GM19193 (cell line): ENCODE measurements around the gene CLDN7.

ENCODE experiments used
- POLR2A ChIP-seq: IDR thresholded peaks from 4 replicates; pipeline ENCODE4 v1.6.1; 2011; ENCODE audit not compliant: insufficient read depth, insufficient read length; ENCODE audit errors: extremely low read depth

CLDN7 gene

GRCh38 chr17:7263801-7264078, 1.5 kb upstream of the CLDN7 start:
- TF ChIP-seq POLR2A = no peak

DNA sequence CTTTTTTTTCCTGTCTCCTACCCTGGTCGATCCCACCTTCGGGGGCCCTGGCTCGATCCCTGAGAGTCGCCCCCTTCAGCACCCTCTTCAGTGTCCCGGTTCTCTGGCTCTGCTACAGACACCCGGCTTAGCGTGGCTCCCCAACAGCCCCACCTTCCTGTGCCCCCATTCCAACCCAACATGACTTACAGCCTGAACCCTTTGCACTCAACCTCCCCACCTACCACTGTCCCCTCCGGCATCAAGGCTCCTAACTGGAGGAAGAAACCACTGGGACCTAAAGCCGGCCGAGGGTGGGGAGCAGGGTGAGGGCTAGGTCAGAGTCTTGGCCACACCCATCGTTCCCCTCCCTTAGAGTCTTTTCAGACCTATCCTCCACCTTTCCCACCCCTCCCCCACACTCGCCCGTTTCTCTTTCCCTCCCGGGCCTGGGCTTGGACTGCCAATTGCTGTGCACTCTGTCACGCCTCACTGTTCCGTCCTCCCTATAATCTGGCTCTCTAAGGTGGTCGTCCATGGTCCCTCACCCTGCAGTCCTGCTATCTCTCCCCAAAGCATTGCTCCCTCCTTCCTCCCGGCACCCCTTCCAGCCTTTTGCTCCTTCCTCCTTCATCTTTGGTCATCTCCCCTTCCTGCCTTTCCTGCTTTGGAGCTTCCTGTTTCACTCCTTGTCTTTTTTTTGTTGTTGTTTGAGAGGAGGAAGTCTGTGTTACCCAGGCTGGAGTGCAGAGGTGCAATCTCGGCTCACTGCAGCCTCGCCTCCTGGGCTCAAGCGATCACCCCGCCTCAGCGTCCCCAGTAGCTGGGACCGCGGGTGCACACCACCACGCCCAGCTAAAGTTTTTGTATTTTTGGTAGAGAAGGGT, 890 bp upstream of the CLDN7 start:
- no peak for TF ChIP-seq POLR2A

GRCh38 chr17:7261379-7262191, 693 bp downstream of the CLDN7 start:
- no peak for TF ChIP-seq POLR2A

- peak; percentile 10 for TF ChIP-seq POLR2A
Measured at GRCh38 chr17:7260651-7261378, 1.5 kb downstream of the CLDN7 start.

GRCh38 chr17:7260151-7260550, 2.1 kb downstream of the CLDN7 start:
- TF ChIP-seq POLR2A = no peak

DNA sequence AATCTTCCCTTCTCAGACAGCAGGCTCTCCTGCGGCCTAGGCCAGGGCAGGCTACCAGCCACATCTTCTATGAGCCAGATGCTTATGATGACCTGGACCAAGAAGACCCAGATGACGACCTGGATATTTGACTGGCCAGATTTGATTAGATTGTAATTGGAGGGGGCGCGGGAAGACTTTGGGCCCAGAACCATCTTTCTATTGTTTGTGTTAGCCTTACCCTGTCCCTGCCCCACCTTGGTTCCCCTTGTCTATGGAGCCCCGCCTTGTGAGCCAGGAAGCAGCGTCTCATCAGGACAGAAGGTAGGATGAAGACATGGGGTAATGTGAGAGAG, 2.8 kb downstream of the CLDN7 start:
- TF ChIP-seq POLR2A = no peak

DNA sequence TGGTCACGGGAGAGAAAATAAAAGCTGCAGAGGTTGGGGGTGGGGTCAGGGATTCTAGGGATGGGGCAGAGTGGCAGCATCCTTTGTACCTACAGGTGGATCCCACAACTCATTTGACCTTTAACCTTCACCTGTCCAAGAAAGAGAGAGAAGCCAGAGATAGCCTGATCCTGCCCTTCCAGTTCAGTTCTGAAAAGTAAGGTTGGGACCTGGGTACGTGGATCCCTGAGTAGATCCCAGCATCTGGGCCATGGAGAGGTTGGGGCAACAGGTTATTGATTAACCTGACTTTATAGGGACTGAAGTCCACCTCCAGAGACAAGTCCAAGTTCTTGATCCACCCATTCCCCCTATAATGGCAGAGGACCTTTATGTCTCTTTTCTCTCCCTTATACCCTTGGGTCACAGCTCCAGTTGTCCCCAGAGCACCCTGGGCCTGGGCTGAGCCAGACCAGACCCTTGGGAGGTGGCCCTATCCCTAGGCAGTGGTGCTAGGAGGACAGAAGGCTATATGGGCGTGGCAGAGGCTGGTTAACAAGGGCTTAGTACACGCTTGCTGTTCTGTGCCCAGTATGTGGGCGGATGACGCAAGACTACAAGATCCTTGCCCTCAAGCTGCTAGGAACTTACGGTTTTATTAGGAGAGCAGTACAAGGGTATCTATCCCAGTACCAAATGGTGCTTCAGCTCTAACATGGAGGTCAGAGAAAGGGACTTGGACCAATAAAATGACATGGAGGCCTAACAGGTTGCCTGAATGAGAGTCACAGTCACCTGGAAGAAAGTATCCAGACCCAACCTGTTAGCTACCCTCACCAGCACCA, 3.3 kb downstream of the CLDN7 start:
- TF ChIP-seq POLR2A = no peak

GRCh38 chr17:7256766-7257456, 5.4 kb downstream of the CLDN7 start:
- TF ChIP-seq POLR2A = no peak

GRCh38 chr17:7254511-7254910, 7.8 kb downstream of the CLDN7 start:
- no peak for TF ChIP-seq POLR2A

- TF ChIP-seq POLR2A = no peak
Measured at GRCh38 chr17:7253082-7253481, 9.2 kb downstream of the CLDN7 start.

DNA sequence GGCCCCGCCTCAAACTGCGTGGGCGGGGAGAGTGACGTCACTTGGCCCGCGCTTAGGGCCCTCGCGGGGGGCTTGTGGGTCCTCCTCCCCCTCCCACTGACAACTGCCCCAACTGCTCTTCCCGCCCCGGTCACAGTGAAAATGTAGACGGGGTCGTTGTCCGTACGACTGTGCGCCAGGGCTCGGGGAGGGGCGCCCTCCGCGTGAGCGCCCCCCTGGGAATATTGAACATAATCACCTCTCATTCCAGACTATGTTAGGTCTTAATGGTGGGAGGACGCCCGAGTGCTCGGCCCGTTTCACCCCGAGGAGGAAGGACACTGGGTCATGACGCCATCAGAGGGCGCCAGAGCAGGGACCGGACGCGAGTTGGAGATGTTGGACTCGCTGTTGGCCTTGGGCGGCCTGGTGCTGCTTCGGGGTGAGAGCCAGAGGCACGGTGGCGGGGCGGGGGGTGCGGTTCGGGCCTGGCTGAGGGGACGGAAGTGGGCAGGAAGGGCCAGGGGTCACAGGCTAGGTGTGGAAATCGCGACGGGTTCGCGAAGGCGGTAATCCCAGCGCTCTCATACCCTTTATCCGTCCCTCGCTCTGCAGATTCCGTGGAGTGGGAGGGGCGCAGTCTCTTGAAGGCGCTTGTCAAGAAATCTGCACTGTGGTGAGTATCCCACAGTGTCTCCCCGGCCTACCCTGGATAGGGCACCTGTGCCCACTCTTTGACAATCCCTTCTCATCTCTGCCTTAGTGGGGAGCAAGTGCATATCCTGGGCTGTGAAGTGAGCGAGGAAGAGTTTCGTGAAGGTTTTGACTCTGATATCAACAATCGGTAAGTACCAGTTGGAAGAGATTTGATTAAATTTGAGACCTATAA, 9.9 kb downstream of the CLDN7 start, which contains the start of gene ELP5:
ELP5 (plus strand) TSS at position 40 of the 868 bp plus-strand sequence; CDS start at position 376, 336 bp downstream.
- TF ChIP-seq POLR2A = peak; percentile 91

- TF ChIP-seq POLR2A = no peak
Measured at GRCh38 chr17:7251661-7252175, 10.6 kb downstream of the CLDN7 start, which contains the start of gene CTDNEP1. CTDNEP1 (minus strand) TSS chr17:7251734; CDS start chr17:7251296, 438 bp downstream.
